Esophagus (tissue), 2 donors: ENCODE results near the gene ZNF805. TPM values are rescaled to one million over a fixed set of nuclear protein-coding genes. Genes with fewer than 3 reads are reported as not detected.

Experiments used
- H3K27ac ChIP-seq, 2 donors: one replicate each; pipeline ENCODE4 v1.5.1; 2013; ENCODE audit warnings: low read depth in 2 of 2, mild to moderate bottlenecking in 2 of 2, inconsistent platforms in 1 of 2, low read length in 1 of 2, moderate library complexity in 1 of 2
- H3K27me3 ChIP-seq, 2 donors: one replicate each; pipeline ENCODE4 v1.6.1; 2013; ENCODE audit warnings: low read length in 2 of 2, control low read depth in 1 of 2, mild to moderate bottlenecking in 1 of 2; ENCODE audit not compliant: insufficient read depth in 2 of 2, control insufficient read depth in 1 of 2
- H3K36me3 ChIP-seq, 2 donors: one replicate each; pipeline ENCODE4 v1.6.1; 2013; ENCODE audit warnings: low read length in 1 of 2; ENCODE audit not compliant: control insufficient read depth in 2 of 2, insufficient read depth in 2 of 2
- H3K4me1 ChIP-seq, 2 donors: one replicate each; pipeline ENCODE4 v1.6.1; 2013; ENCODE audit warnings: low read length in 1 of 2; ENCODE audit not compliant: control insufficient read depth in 2 of 2, insufficient read depth in 2 of 2
- H3K4me3 ChIP-seq, 2 donors: one replicate each; pipeline ENCODE4 v1.5.1; 2013; ENCODE audit warnings: low read length in 2 of 2, mild to moderate bottlenecking in 2 of 2, low read depth in 1 of 2, moderate library complexity in 1 of 2
- H3K9me3 ChIP-seq, 2 donors: one replicate each; pipeline ENCODE4 v1.6.1; 2013; ENCODE audit warnings: mild to moderate bottlenecking in 2 of 2, low read depth in 1 of 2, low read length in 1 of 2, moderate library complexity in 1 of 2; ENCODE audit not compliant: control insufficient read depth in 2 of 2, insufficient read depth in 1 of 2
- WGBS, 2 donors: extraction: QIAGEN DNeasy Blood & Tissue Kit; methylation state at CpG; one replicate each; pipeline ENCODE4 v1.1.7; 2013; 5-methylcytosine and 5-hydroxymethylcytosine counted together
- polyA plus RNA-seq, 2 donors: library from polyadenylated mRNA; stranded (reverse); fragments of 200-250 nt; gene quantifications; one replicate each; pipeline ENCODE4 v1.2.3, GENCODE V29; 2013
- donor health status: healthy with polysubstance abuse.
- donor health status: Bipolar disorder and iron deficiency.

ZNF805 gene
- polyA plus RNA-seq, 2 donors = 0.73 to 0.76 TPM

GRCh38 chr19:57279418-57280164 lies 39.2 kb downstream of the ZNF805 start:
- WGBS, 2 donors = 4% methylated on average over 25 of the region's 25 CpGs
- H3K4me3 ChIP-seq = peak overlapping the region; percentile 96 to 97
- no peaks in the 10 kb centered on the region for H3K9me3 ChIP-seq
- H3K27ac ChIP-seq = peak overlapping the region; percentile 98 to 99
- peaks cover 0 to 4% of the 10 kb centered on the region in 2 donors for H3K4me1 ChIP-seq
- no peaks in the 10 kb centered on the region for H3K27me3 ChIP-seq
- peaks cover 3 to 5% of the 10 kb centered on the region in 2 donors for H3K36me3 ChIP-seq

GRCh38 chr19:57280165-57280961 lies 39.9 kb downstream of the ZNF805 start, which contains the start of gene ZNF460:
TSS of gene ZNF460 (plus strand) at chr19:57280485. CDS start at chr19:57280807, 322 bp downstream.
- peaks cover 8 to 9% of the 10 kb centered on the region in 2 donors for H3K36me3 ChIP-seq
- WGBS, 2 donors = 0% methylated on average over 71 of the region's 71 CpGs
- H3K4me1 ChIP-seq = peaks cover 0 to 4% of the 10 kb centered on the region in 2 donors
- peak within 1 kb of the TSS; percentile 96 to 97 for H3K4me3 ChIP-seq
- no peaks in the 10 kb centered on the region for H3K9me3 ChIP-seq
- H3K27ac ChIP-seq = peak within 1 kb of the TSS; percentile 98 to 99
- no peaks in the 10 kb centered on the region for H3K27me3 ChIP-seq

GRCh38 chr19:57280962-57281400 lies 40.5 kb downstream of the ZNF805 start:
- Histone ChIP-seq H3K36me3 (peaks cover 11 to 13% of the 10 kb centered on the region in 2 donors), H3K27ac (peak overlapping the region; percentile 98 to 99), H3K9me3 (no peaks in the 10 kb centered on the region), H3K4me1 (peaks cover 0 to 4% of the 10 kb centered on the region in 2 donors), H3K4me3 (peak overlapping the region; percentile 96 to 97), H3K27me3 (no peaks in the 10 kb centered on the region)
- WGBS, 2 donors = 3 to 4% methylated on average over 6 of the region's 6 CpGs

GRCh38 chr19:57282011-57282643 lies 41.7 kb downstream of the ZNF805 start:
- Histone ChIP-seq H3K27ac (peak overlapping the region; percentile 81 to 94), H3K9me3 (no peaks in the 10 kb centered on the region), H3K36me3 (peaks cover 11 to 12% of the 10 kb centered on the region in 2 donors), H3K27me3 (no peaks in the 10 kb centered on the region), H3K4me1 (peaks cover 0 to 4% of the 10 kb centered on the region in 2 donors), H3K4me3 (peak overlapping the region in 1 of 2 donors; percentile 96)
- WGBS, 2 donors = 59 to 65% methylated on average over 5 of the region's 5 CpGs

- 94 to 96% methylated on average over 4 of the region's 4 CpGs for WGBS, 2 donors
- no peak overlapping the region for H3K27ac ChIP-seq
- no peaks in the 10 kb centered on the region for H3K27me3 ChIP-seq
- peaks cover 0 to 12% of the 10 kb centered on the region in 2 donors for H3K9me3 ChIP-seq
- H3K4me3 ChIP-seq = no peak overlapping the region
- peaks cover 35 to 43% of the 10 kb centered on the region in 2 donors for H3K36me3 ChIP-seq
- peaks cover 0 to 3% of the 10 kb centered on the region in 2 donors for H3K4me1 ChIP-seq
Observed at GRCh38 chr19:57288373-57288772, 47.9 kb downstream of the ZNF805 start.

- 95 to 96% methylated on average over 11 of the region's 11 CpGs for WGBS, 2 donors
- no peak overlapping the region for H3K27ac ChIP-seq
- H3K4me3 ChIP-seq = no peak overlapping the region
- H3K4me1 ChIP-seq = no peaks in the 10 kb centered on the region
- peaks cover 0 to 12% of the 10 kb centered on the region in 2 donors for H3K9me3 ChIP-seq
- no peaks in the 10 kb centered on the region for H3K27me3 ChIP-seq
- H3K36me3 ChIP-seq = peaks cover 24 to 32% of the 10 kb centered on the region in 2 donors
Observed at GRCh38 chr19:57290970-57291369, 50.5 kb downstream of the ZNF805 start.

- Histone ChIP-seq H3K9me3 (peaks cover 0 to 12% of the 10 kb centered on the region in 2 donors), H3K36me3 (peaks cover 24 to 30% of the 10 kb centered on the region in 2 donors)
- WGBS, 2 donors = 70 to 76% methylated on average over 1 of the region's 1 CpG
Observed at GRCh38 chr19:57292547-57292946, 52.1 kb downstream of the ZNF805 start.

GRCh38 chr19:57293719-57294118 lies 53.3 kb downstream of the ZNF805 start:
- no peaks in the 10 kb centered on the region for H3K27me3 ChIP-seq
- H3K4me1 ChIP-seq = no peaks in the 10 kb centered on the region
- H3K4me3 ChIP-seq = no peak overlapping the region
- peaks cover 0 to 12% of the 10 kb centered on the region in 2 donors for H3K9me3 ChIP-seq
- WGBS, 2 donors = 94 to 97% methylated on average over 1 of the region's 1 CpG
- H3K27ac ChIP-seq = no peak overlapping the region
- H3K36me3 ChIP-seq = peaks cover 24% of the 10 kb centered on the region in 2 donors

More at GRCh38 chr19:57292547-57292946, 52.1 kb downstream of the ZNF805 start:
- Histone ChIP-seq H3K27ac (no peak overlapping the region), H3K27me3 (no peaks in the 10 kb centered on the region), H3K4me3 (no peak overlapping the region), H3K4me1 (no peaks in the 10 kb centered on the region)

- Histone ChIP-seq H3K27ac (peak overlapping the region; percentile 90 to 96), H3K4me1 (peaks cover 8 to 18% of the 10 kb centered on the region in 2 donors), H3K4me3 (no peak overlapping the region), H3K9me3 (no peaks in the 10 kb centered on the region), H3K36me3 (peaks cover 0 to 8% of the 10 kb centered on the region in 2 donors), H3K27me3 (no peaks in the 10 kb centered on the region)
- WGBS, 2 donors = 46 to 55% methylated on average over 1 of the region's 1 CpG
Observed at GRCh38 chr19:57302020-57302465, 61.6 kb downstream of the ZNF805 start.
